Effector memory CD8-positive, alpha-beta T cell (primary cell): ENCODE measurements around the gene GLP2R.

Experiments
- ATAC-seq: fragments of 150-1000 bp; cut with Tn5 transposase; replicated peaks from 2 replicates; pipeline ENCODE4 v1.10.0; 2021; ENCODE audit warnings: mild to moderate bottlenecking, moderate library complexity
- DNase-seq, 3 experiments: peaks; one replicate each; pipeline ENCODE4 v3.0.0; 2021
- H3K27ac Mint-ChIP-seq, 2 donors: one replicate each; pipeline ENCODE4 v1.8.0; 2022; ENCODE audit warnings: mild to moderate bottlenecking in 2 of 2, mixed read lengths in 2 of 2, moderate library complexity in 2 of 2
- H3K27me3 Mint-ChIP-seq, 2 donors: one replicate each; pipeline ENCODE4 v1.8.0; 2022; ENCODE audit warnings: mixed read lengths in 2 of 2
- H3K36me3 Mint-ChIP-seq: one replicate; pipeline ENCODE4 v1.8.0; 2022; ENCODE audit warnings: mild to moderate bottlenecking, moderate library complexity, mixed read lengths; ENCODE audit not compliant: insufficient read depth
- H3K4me1 Mint-ChIP-seq, 2 donors: one replicate each; pipeline ENCODE4 v1.8.0; 2022; ENCODE audit warnings: low read depth in 2 of 2, mixed read lengths in 2 of 2
- H3K4me3 Mint-ChIP-seq, 2 donors: one replicate each; pipeline ENCODE4 v1.8.0; 2022; ENCODE audit warnings: mild to moderate bottlenecking in 2 of 2, mixed read lengths in 2 of 2, moderate library complexity in 2 of 2
- H3K9me3 Mint-ChIP-seq, 2 donors: one replicate each; pipeline ENCODE4 v1.8.0; 2022; ENCODE audit warnings: mixed read lengths in 2 of 2

GLP2R gene

GRCh38 chr17:9845306-9845705 lies 19.6 kb downstream of the GLP2R start:
- no peak overlapping the region for H3K4me3 Mint-ChIP-seq
- no peaks in the 10 kb centered on the region for H3K36me3 Mint-ChIP-seq
- no peaks in the 10 kb centered on the region for H3K9me3 Mint-ChIP-seq
- no peak overlapping the region for H3K27ac Mint-ChIP-seq
- H3K27me3 Mint-ChIP-seq: peaks cover 19 to 26% of the 10 kb centered on the region in 2 donors
- no peaks in the 10 kb centered on the region for H3K4me1 Mint-ChIP-seq
- no peak for ATAC-seq
- DNase-seq: no peak

GRCh38 chr17:9850151-9850550 lies 24.4 kb downstream of the GLP2R start:
- Mint-ChIP-seq H3K4me3 (no peak overlapping the region), H3K27ac (no peak overlapping the region), H3K4me1 (no peaks in the 10 kb centered on the region), H3K36me3 (no peaks in the 10 kb centered on the region), H3K9me3 (no peaks in the 10 kb centered on the region), H3K27me3 (peaks cover 11 to 32% of the 10 kb centered on the region in 2 donors)
- DNase-seq (no peak), ATAC-seq (no peak)

GRCh38 chr17:9854255-9854654 lies 28.5 kb downstream of the GLP2R start:
- no peaks in the 10 kb centered on the region for H3K4me1 Mint-ChIP-seq
- peaks cover 25 to 33% of the 10 kb centered on the region in 2 donors for H3K27me3 Mint-ChIP-seq
- DNase-seq (no peak), ATAC-seq (no peak)
- H3K4me3 Mint-ChIP-seq: no peak overlapping the region
- H3K27ac Mint-ChIP-seq: no peak overlapping the region
- H3K9me3 Mint-ChIP-seq: peaks cover 0 to 1% of the 10 kb centered on the region in 2 donors
- H3K36me3 Mint-ChIP-seq: no peaks in the 10 kb centered on the region

GRCh38 chr17:9855036-9855435 lies 29.3 kb downstream of the GLP2R start:
- no peak overlapping the region for H3K27ac Mint-ChIP-seq
- peaks cover 28 to 33% of the 10 kb centered on the region in 2 donors for H3K27me3 Mint-ChIP-seq
- H3K4me1 Mint-ChIP-seq: no peaks in the 10 kb centered on the region
- no peak for ATAC-seq
- H3K36me3 Mint-ChIP-seq: no peaks in the 10 kb centered on the region
- DNase-seq: no peak
- peaks cover 0 to 2% of the 10 kb centered on the region in 2 donors for H3K9me3 Mint-ChIP-seq
- H3K4me3 Mint-ChIP-seq: no peak overlapping the region

- peaks cover 0 to 4% of the 10 kb centered on the region in 2 donors for H3K9me3 Mint-ChIP-seq
- no peak overlapping the region for H3K27ac Mint-ChIP-seq
- no peak overlapping the region for H3K4me3 Mint-ChIP-seq
- ATAC-seq: no peak
- no peak for DNase-seq
- no peaks in the 10 kb centered on the region for H3K4me1 Mint-ChIP-seq
- H3K36me3 Mint-ChIP-seq: no peaks in the 10 kb centered on the region
- peaks cover 7 to 38% of the 10 kb centered on the region in 2 donors for H3K27me3 Mint-ChIP-seq
Observed at GRCh38 chr17:9859781-9860180, 34.1 kb downstream of the GLP2R start.

GRCh38 chr17:9860851-9861250 lies 35.1 kb downstream of the GLP2R start:
- no peaks in the 10 kb centered on the region for H3K4me1 Mint-ChIP-seq
- no peaks in the 10 kb centered on the region for H3K36me3 Mint-ChIP-seq
- DNase-seq: no peak
- ATAC-seq: no peak
- peaks cover 0 to 4% of the 10 kb centered on the region in 2 donors for H3K9me3 Mint-ChIP-seq
- H3K27ac Mint-ChIP-seq: no peak overlapping the region
- H3K27me3 Mint-ChIP-seq: peaks cover 16 to 45% of the 10 kb centered on the region in 2 donors
- H3K4me3 Mint-ChIP-seq: no peak overlapping the region

GRCh38 chr17:9862220-9862619 lies 36.5 kb downstream of the GLP2R start:
- H3K9me3 Mint-ChIP-seq: peaks cover 0 to 4% of the 10 kb centered on the region in 2 donors
- H3K36me3 Mint-ChIP-seq: no peaks in the 10 kb centered on the region
- H3K27ac Mint-ChIP-seq: no peak overlapping the region
- peaks cover 13 to 45% of the 10 kb centered on the region in 2 donors for H3K27me3 Mint-ChIP-seq
- H3K4me3 Mint-ChIP-seq: no peak overlapping the region
- DNase-seq (no peak), ATAC-seq (no peak)
- H3K4me1 Mint-ChIP-seq: no peaks in the 10 kb centered on the region

- ATAC-seq (no peak), DNase-seq (no peak)
- Mint-ChIP-seq H3K27ac (no peak overlapping the region), H3K9me3 (peaks cover 0 to 4% of the 10 kb centered on the region in 2 donors), H3K27me3 (peaks cover 9 to 49% of the 10 kb centered on the region in 2 donors), H3K36me3 (no peaks in the 10 kb centered on the region), H3K4me1 (no peaks in the 10 kb centered on the region), H3K4me3 (no peak overlapping the region)
Observed at GRCh38 chr17:9862949-9863348, 37.2 kb downstream of the GLP2R start.

GRCh38 chr17:9865586-9865985 lies 39.9 kb downstream of the GLP2R start:
- no peak for ATAC-seq
- peaks cover 0 to 2% of the 10 kb centered on the region in 2 donors for H3K9me3 Mint-ChIP-seq
- H3K4me1 Mint-ChIP-seq: no peaks in the 10 kb centered on the region
- no peak overlapping the region for H3K27ac Mint-ChIP-seq
- H3K27me3 Mint-ChIP-seq: peaks cover 18 to 57% of the 10 kb centered on the region in 2 donors
- H3K4me3 Mint-ChIP-seq: no peak overlapping the region
- DNase-seq: no peak
- no peaks in the 10 kb centered on the region for H3K36me3 Mint-ChIP-seq

GRCh38 chr17:9868552-9868951 lies 42.8 kb downstream of the GLP2R start:
- H3K27ac Mint-ChIP-seq: no peak overlapping the region
- peaks cover 34 to 57% of the 10 kb centered on the region in 2 donors for H3K27me3 Mint-ChIP-seq
- H3K4me3 Mint-ChIP-seq: no peak overlapping the region
- H3K36me3 Mint-ChIP-seq: no peaks in the 10 kb centered on the region
- no peak for ATAC-seq
- DNase-seq: no peak
- no peaks in the 10 kb centered on the region for H3K9me3 Mint-ChIP-seq
- H3K4me1 Mint-ChIP-seq: no peaks in the 10 kb centered on the region

- Mint-ChIP-seq H3K27me3 (peaks cover 51 to 62% of the 10 kb centered on the region in 2 donors), H3K36me3 (no peaks in the 10 kb centered on the region), H3K9me3 (no peaks in the 10 kb centered on the region), H3K4me3 (no peak overlapping the region), H3K27ac (no peak overlapping the region), H3K4me1 (no peaks in the 10 kb centered on the region)
- DNase-seq: no peak
- ATAC-seq: no peak
Observed at GRCh38 chr17:9872852-9873251, 47.1 kb downstream of the GLP2R start.

GRCh38 chr17:9874722-9875121 lies 49.0 kb downstream of the GLP2R start:
- Mint-ChIP-seq H3K27ac (no peak overlapping the region), H3K4me3 (no peak overlapping the region), H3K27me3 (peaks cover 45 to 59% of the 10 kb centered on the region in 2 donors), H3K9me3 (no peaks in the 10 kb centered on the region), H3K4me1 (no peaks in the 10 kb centered on the region), H3K36me3 (no peaks in the 10 kb centered on the region)
- ATAC-seq: no peak
- no peak for DNase-seq

- H3K36me3 Mint-ChIP-seq: no peaks in the 10 kb centered on the region
- peaks cover 51 to 65% of the 10 kb centered on the region in 2 donors for H3K27me3 Mint-ChIP-seq
- H3K4me1 Mint-ChIP-seq: no peaks in the 10 kb centered on the region
- no peaks in the 10 kb centered on the region for H3K9me3 Mint-ChIP-seq
- no peak overlapping the region for H3K27ac Mint-ChIP-seq
- DNase-seq (no peak), ATAC-seq (no peak)
- no peak overlapping the region for H3K4me3 Mint-ChIP-seq
Observed at GRCh38 chr17:9875441-9875840, 49.7 kb downstream of the GLP2R start.

GRCh38 chr17:9878356-9878755 lies 52.6 kb downstream of the GLP2R start:
- Mint-ChIP-seq H3K36me3 (no peaks in the 10 kb centered on the region), H3K27ac (no peak overlapping the region), H3K9me3 (peaks cover 6 to 7% of the 10 kb centered on the region in 2 donors), H3K27me3 (peaks cover 42 to 52% of the 10 kb centered on the region in 2 donors), H3K4me3 (no peak overlapping the region), H3K4me1 (no peaks in the 10 kb centered on the region)
- DNase-seq (no peak), ATAC-seq (no peak)
